Upper lobe of left lung (tissue), 4 donors: Measurements from ENCODE around the gene PSD2.

Experiments
- CTCF ChIP-seq, 6 experiments: fragments of 450-650 bp in 4 of 6; fragments of 200-600 bp in 2 of 6; sonication (generic) in 2 of 6; IDR thresholded peaks; one replicate each; pipeline ENCODE4 v1.5.1; 2016 to 2019; ENCODE audit warnings: antibody characterized with exemption in 6 of 6
- EP300 ChIP-seq, 4 donors: sonication (generic); formaldehyde crosslinking; IDR thresholded peaks; one replicate each; pipeline ENCODE4 v1.5.1; 2017; ENCODE audit warnings: antibody characterized with exemption in 4 of 4, control low read depth in 2 of 4
- POLR2A ChIP-seq, 4 donors: fragments of 450-650 bp; IDR thresholded peaks; one replicate each; pipeline ENCODE4 v1.5.1; 2016 to 2017; ENCODE audit warnings: antibody characterized with exemption in 4 of 4, mild to moderate bottlenecking in 2 of 4
- POLR2AphosphoS5 ChIP-seq, 2 donors: sonication (generic); formaldehyde crosslinking; IDR thresholded peaks; one replicate each; pipeline ENCODE4 v1.5.1; 2017; ENCODE audit warnings: antibody characterized with exemption in 2 of 2

GRCh38 chr5:139872052-139872766 is 76.6 kb downstream of the PSD2 start:
- TF ChIP-seq POLR2A (IDR thresholded peaks at IDR 0.05) (no peak), CTCF (IDR thresholded peaks at IDR 0.05) (no peak), EP300 (IDR thresholded peaks at IDR 0.05) (no peak), POLR2AphosphoS5 (IDR thresholded peaks at IDR 0.05) (no peak)
